Epithelial cell of esophagus (primary cell): Measurements from ENCODE around the gene BORCS6.
"Not testable (repeated sequence)": the region's sequence is repeated elsewhere in the genome, so short reads cannot be mapped to it uniquely, and the experiment has no call there.

Source experiments
- DNase-seq: peaks from one replicate; pipeline ENCODE4 v3.0.0; 2010; ENCODE audit warnings: low read depth
- H3K4me3 ChIP-seq: 2 replicates; pipeline ENCODE4 v1.5.1; 2011; ENCODE audit warnings: mild to moderate bottlenecking, low read length, control low read depth
- TF ChIP-seq, protein P1 (sequence below): IDR thresholded peaks from 2 replicates; pipeline ENCODE4 v1.5.1; 2011; ENCODE audit warnings: low read depth, mild to moderate bottlenecking, low read length, control low read depth, inconsistent platforms; ENCODE audit not compliant: insufficient read depth; ENCODE audit errors: missing control alignments

Gene BORCS6

GRCh38 chr17:8176197-8176940 is 13.6 kb downstream of the BORCS6 start, which contains the start of gene TMEM107:
Gene TMEM107, minus strand, starts transcription at chr17:8176380. Its CDS starts 94 bp downstream, at chr17:8176286.
- DNase-seq, result peak; percentile 89
- TF ChIP-seq, protein P1, sequence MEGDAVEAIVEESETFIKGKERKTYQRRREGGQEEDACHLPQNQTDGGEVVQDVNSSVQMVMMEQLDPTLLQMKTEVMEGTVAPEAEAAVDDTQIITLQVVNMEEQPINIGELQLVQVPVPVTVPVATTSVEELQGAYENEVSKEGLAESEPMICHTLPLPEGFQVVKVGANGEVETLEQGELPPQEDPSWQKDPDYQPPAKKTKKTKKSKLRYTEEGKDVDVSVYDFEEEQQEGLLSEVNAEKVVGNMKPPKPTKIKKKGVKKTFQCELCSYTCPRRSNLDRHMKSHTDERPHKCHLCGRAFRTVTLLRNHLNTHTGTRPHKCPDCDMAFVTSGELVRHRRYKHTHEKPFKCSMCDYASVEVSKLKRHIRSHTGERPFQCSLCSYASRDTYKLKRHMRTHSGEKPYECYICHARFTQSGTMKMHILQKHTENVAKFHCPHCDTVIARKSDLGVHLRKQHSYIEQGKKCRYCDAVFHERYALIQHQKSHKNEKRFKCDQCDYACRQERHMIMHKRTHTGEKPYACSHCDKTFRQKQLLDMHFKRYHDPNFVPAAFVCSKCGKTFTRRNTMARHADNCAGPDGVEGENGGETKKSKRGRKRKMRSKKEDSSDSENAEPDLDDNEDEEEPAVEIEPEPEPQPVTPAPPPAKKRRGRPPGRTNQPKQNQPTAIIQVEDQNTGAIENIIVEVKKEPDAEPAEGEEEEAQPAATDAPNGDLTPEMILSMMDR, result no peak
- peak within 1 kb of the TSS; percentile 80 for H3K4me3 ChIP-seq

DNA sequence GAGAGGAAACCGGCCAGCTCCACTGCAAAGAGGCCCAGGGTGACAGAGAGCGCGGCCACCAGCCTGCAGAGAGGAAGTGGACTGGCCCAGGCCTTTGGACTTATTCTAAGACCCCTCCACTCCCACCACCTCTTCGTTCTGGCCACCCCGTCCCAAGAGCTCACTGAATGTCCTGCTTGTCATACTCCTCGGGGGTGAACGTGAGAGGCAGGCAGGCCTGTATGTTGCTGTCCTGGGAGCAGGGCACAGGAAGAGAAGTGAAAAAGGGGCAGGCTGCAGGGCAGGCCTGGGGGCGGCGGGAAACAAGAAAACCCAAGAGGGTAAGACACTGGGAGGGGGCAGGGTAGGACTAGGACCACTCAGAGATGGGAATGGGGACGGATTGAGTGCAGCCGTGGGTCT is 14.2 kb downstream of the BORCS6 start:
- no peak for DNase-seq
- TF ChIP-seq, protein P1, result no peak
- peak overlapping the region; percentile 80 for H3K4me3 ChIP-seq

- DNase-seq, result no peak
- TF ChIP-seq, protein P1, result no peak
Observed at GRCh38 chr17:8173871-8174322, 16.1 kb downstream of the BORCS6 start.

DNA sequence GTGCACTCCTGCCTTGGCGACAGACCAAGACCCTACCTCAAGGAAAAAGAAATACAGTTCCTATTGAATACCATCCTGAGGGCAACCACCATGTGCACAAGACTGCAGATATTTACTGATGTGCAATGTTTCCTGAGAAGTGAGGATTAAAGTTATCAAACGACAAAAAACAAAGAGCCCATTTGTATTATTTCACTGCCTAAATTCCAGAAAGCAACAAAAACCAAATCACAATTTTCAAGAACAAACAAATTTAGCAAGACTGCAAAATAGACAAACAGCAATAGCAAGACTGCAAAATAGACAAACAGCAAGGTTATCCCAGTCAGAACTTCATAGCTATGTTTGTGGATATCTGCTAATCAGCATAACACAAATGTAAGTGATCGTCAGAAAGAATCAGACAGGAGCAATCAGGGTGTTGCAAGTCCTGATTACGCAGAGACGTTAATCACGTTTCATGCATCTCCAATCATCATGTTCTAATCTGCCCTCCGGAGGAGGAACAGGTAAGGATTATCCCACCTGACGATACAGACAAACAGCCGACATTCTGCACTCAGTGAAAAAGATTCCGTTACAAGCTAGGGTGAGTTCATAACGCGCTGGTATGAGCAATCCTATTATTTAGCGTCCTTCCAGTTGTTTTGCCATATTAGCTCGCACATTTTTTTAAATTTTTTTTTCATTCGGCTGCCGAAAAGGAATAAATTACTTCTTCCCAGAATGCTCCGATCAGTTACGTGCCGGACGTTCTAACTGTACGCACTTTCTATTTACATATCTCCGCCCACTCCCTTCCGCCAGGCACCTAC is 16.7 kb downstream of the BORCS6 start:
- peak; percentile 97 for DNase-seq
- TF ChIP-seq, protein P1, result no peak
- peak overlapping the region; percentile 61 for H3K4me3 ChIP-seq

More at GRCh38 chr17:8173871-8174322, 16.1 kb downstream of the BORCS6 start:
- peak overlapping the region; percentile 61 for H3K4me3 ChIP-seq

DNA sequence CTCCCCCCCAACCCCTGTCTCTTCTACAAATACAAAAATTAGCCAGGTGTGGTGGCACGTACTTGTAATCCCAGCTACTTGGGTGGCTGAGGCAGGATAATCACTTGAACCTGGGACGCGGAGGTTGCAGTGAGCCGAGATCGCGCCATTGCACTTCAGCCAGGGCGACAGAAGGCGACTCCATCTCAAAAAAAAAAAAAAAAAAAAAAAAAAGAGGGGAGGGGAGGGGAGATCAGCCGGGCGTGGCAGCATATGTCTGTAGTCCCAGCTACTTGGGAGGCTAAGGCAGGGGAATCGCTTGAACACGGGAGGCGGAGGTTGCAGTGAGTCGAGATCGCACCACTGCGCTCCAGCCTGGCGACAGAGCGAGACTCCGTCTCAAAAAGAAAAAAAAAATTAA is 19.8 kb downstream of the BORCS6 start:
- not testable (repeated sequence) for H3K4me3 ChIP-seq, DNase-seq

- TF ChIP-seq, protein P1, result no peak
- no peak overlapping the region for H3K4me3 ChIP-seq
- DNase-seq, result no peak
Observed at GRCh38 chr17:8167526-8167925, 22.5 kb downstream of the BORCS6 start.

GRCh38 chr17:8166731-8167130 is 23.2 kb downstream of the BORCS6 start:
- no peak overlapping the region for H3K4me3 ChIP-seq
- DNase-seq, result peak; percentile 44
- TF ChIP-seq, protein P1, result no peak
